B cell (primary cell): Measurements from ENCODE around the gene CYREN. TPM values are rescaled to one million over a fixed set of nuclear protein-coding genes. Genes with fewer than 3 reads are reported as not detected.

Experiments
- ATAC-seq: fragments of 200-7000 bp; cut with Tn5 transposase; one replicate; pipeline ENCODE4 v1.10.0; 2021; ENCODE audit warnings: low read depth, mild to moderate bottlenecking, moderate number of reproducible peaks, moderate library complexity
- CTCF ChIA-PET: fragments of 350-600 bp; sonication (Branson Sonifier 250); formaldehyde crosslinking; loops from one replicate; lab custom pipeline; 2021; ENCODE audit warnings: antibody characterized with exemption, inconsistent platforms; lab: Charles Lee
- POLR2A ChIA-PET: fragments of 350-600 bp; sonication (Branson Sonifier 250); formaldehyde crosslinking; loops from one replicate; lab custom pipeline; 2021; ENCODE audit warnings: antibody characterized with exemption; lab: Charles Lee
- DNase-seq: peaks from one replicate; pipeline ENCODE4 v3.0.0; 2013
- H2AFZ ChIP-seq: 2 replicates; pipeline ENCODE4 v1.6.1; 2012; ENCODE audit warnings: mild to moderate bottlenecking, low read depth, low read length; ENCODE audit not compliant: insufficient read depth, poor library complexity, severe bottlenecking
- H3K27ac ChIP-seq, 2 donors: 1 replicate in 1 of 2; 2 replicates in 1 of 2; pipeline ENCODE4 v1.5.1; 2012 to 2013; ENCODE audit warnings: low read length in 2 of 2, mild to moderate bottlenecking in 2 of 2, moderate library complexity in 1 of 2
- H3K27me3 ChIP-seq, 4 experiments: fragments of 200-600 bp in 1 of 4; sonication (generic) in 1 of 4; replicated peaks in 1 of 4; 1 replicate in 2 of 4; 2 replicates in 2 of 4; pipeline versions ENCODE4 v1.6.1 to v1.7.0; 2013 to 2016; ENCODE audit warnings: low read length in 3 of 4, mild to moderate bottlenecking in 2 of 4, mixed read lengths in 1 of 4, moderate library complexity in 1 of 4; ENCODE audit not compliant: insufficient read depth in 4 of 4, control insufficient read depth in 3 of 4; ENCODE audit errors: control extremely low read depth in 1 of 4
- H3K36me3 ChIP-seq, 2 experiments: replicated peaks in 1 of 2; 1 replicate in 1 of 2; 2 replicates in 1 of 2; pipeline versions ENCODE4 v1.6.1 to v1.7.1; 2013; ENCODE audit warnings: low read length in 1 of 2; ENCODE audit not compliant: insufficient read depth in 2 of 2, control insufficient read depth in 1 of 2; ENCODE audit errors: control extremely low read depth in 1 of 2, extremely low read depth in 1 of 2
- H3K4me1 ChIP-seq, 2 donors: fragments of 200-600 bp in 1 of 2; sonication (generic) in 1 of 2; 1 replicate in 1 of 2; 2 replicates in 1 of 2; pipeline versions ENCODE4 v1.5.1 to v1.6.1; 2013 to 2017; ENCODE audit warnings: low read length in 2 of 2; ENCODE audit not compliant: control insufficient read depth in 2 of 2, insufficient read depth in 2 of 2
- H3K4me2 ChIP-seq: replicated peaks from 2 replicates; pipeline ENCODE3; 2012; ENCODE audit warnings: mild to moderate bottlenecking, low read depth, low read length; ENCODE audit not compliant: poor library complexity, severe bottlenecking
- H3K4me3 ChIP-seq, 5 experiments: fragments of 200-600 bp in 1 of 5; sonication (generic) in 1 of 5; 1 replicate in 3 of 5; 2 replicates in 2 of 5; pipeline versions ENCODE4 v1.5.1 to v1.7.0; 2011 to 2016; ENCODE audit warnings: low read length in 4 of 5, mild to moderate bottlenecking in 4 of 5, low read depth in 2 of 5, control low read depth in 1 of 5, moderate library complexity in 1 of 5; ENCODE audit not compliant: insufficient read depth in 1 of 5; ENCODE audit errors: control extremely low read depth in 1 of 5, extremely low read depth in 1 of 5
- H3K79me2 ChIP-seq: fragments of 200-600 bp; sonication (generic); one replicate; pipeline ENCODE4 v1.6.0; 2016; ENCODE audit warnings: low read length; ENCODE audit not compliant: control insufficient read depth, insufficient read depth
- H3K9ac ChIP-seq: fragments of 200-600 bp; sonication (generic); 2 replicates; pipeline ENCODE4 v1.6.1; 2017; ENCODE audit warnings: mild to moderate bottlenecking, low read length, moderate library complexity
- H3K9me3 ChIP-seq, 3 donors: one replicate each; pipeline versions ENCODE4 v1.6.1 to v1.7.1; 2013; ENCODE audit warnings: low read length in 2 of 3; ENCODE audit not compliant: control insufficient read depth in 2 of 3, insufficient read depth in 1 of 3; ENCODE audit errors: control extremely low read depth in 1 of 3
- H4K20me1 ChIP-seq: 2 replicates; pipeline ENCODE4 v1.6.0; 2012; ENCODE audit warnings: mild to moderate bottlenecking, low read length; ENCODE audit not compliant: insufficient read depth, control insufficient read depth, poor library complexity, severe bottlenecking
- H3K27ac Mint-ChIP-seq: one replicate; pipeline ENCODE4 v1.8.0; 2021; ENCODE audit warnings: mixed read lengths
- H3K27me3 Mint-ChIP-seq: one replicate; pipeline ENCODE4 v1.8.0; 2021; ENCODE audit warnings: mixed read lengths
- H3K4me1 Mint-ChIP-seq: one replicate; pipeline ENCODE4 v1.8.0; 2021; ENCODE audit warnings: mixed read lengths
- H3K4me3 Mint-ChIP-seq: one replicate; pipeline ENCODE4 v1.8.0; 2021; ENCODE audit warnings: mixed read lengths
- H3K9me3 Mint-ChIP-seq: one replicate; pipeline ENCODE4 v1.8.0; 2022; ENCODE audit warnings: mixed read lengths; ENCODE audit not compliant: insufficient read depth
- EZH2 ChIP-seq: IDR thresholded peaks from 2 replicates; pipeline ENCODE4 v1.6.1; 2012; ENCODE audit warnings: borderline replicate concordance, low read depth, mild to moderate bottlenecking, moderate library complexity, low read length; ENCODE audit not compliant: insufficient read depth, poor library complexity, severe bottlenecking
- WGBS: methylation state at CpG from one replicate; pipeline ENCODE4 v1.1.5; 2013; ENCODE audit warnings: missing lambda C conversion rate; ENCODE audit not compliant: insufficient coverage; 5-methylcytosine and 5-hydroxymethylcytosine counted together
- intact Hi-C: fragments of 100-400 bp; cut with micrococcal nuclease; formaldehyde crosslinking; loops from one replicate; pipeline ENCODE4 v1.10.0; 2022
- polyA plus RNA-seq: library from polyadenylated mRNA; depleted of rRNA; stranded (reverse); fragments of >200 nt; gene quantifications from 2 replicates; pipeline ENCODE4 v1.2.3, GENCODE V29; 2012
- total RNA-seq, 2 donors: library from RNA; stranded (reverse); fragments of 120-200 nt in 1 of 2; gene quantifications; 1 replicate in 1 of 2; 2 replicates in 1 of 2; pipeline versions ENCODE4 v1.2.3 to v1.2.4, GENCODE V29; 2013 to 2022
- TF ChIP-seq, protein P1 (sequence below): fragments of 200-600 bp; IDR thresholded peaks from one replicate; pipeline ENCODE4 v1.8.0; 2022; ENCODE audit warnings: antibody characterized with exemption, mild to moderate bottlenecking

Gene CYREN
- total and polyA plus RNA-seq, 2 donors (not counting 1 experiment from before 2014, with no cell fraction given): 19.2 to 54.6 TPM

DNA sequence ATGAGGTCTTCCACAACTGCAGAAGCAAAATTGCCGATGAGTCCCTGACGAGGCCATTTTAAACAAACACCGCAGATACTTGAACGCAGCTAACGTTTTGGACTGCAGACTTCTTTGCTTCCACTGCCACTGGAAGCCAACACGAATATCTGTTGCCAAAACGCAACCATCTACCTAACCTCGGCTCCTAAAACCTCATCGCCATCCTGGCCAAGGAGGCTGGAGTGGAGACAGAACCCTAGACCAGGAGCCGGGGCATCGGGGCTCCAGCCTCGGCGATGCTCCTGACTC, 40.3 kb upstream of the CYREN start:
- H3K4me3 Mint-ChIP-seq: peak overlapping the region; percentile 98

DNA sequence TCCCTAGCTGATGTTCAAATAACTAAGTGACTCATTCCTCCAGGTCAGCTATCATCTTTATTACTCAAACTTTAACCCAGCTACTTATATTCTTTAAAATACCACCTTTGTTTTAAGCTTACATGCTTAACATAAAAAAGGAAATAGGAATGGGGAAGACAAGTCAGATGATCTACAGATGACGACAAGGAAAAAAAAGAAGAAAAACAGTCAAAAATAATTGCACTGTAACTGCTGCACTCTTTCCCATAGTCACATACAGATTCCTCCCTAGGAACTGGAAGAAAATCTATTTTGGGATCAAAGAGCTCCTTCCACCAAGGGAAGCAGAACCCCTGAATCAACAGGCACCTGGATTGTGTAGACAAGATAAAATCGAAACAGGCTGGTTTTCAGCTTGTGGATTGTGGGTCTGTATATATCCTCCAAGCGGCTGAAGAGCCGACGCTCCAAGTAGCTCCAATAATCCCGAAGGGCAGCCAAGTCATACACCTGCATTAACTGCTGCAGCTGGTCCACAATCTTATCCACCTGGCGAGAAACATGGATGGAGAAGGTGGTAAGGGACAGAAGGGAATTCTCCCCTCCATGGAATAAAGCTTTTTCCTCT, 38.8 kb upstream of the CYREN start:
- ATAC-seq (no peak), DNase-seq (no peak)
- peak overlapping the region; percentile 32 for H3K4me3 Mint-ChIP-seq
- Histone ChIP-seq H3K4me3 (no peak overlapping the region), H3K27ac (no peak overlapping the region), H3K4me2 (peak overlapping the region; percentile 8), H3K9me3 (no peaks in the 10 kb centered on the region), H3K4me1 (peaks cover 34 to 35% of the 10 kb centered on the region in 2 donors), H3K9ac (no peak overlapping the region), H2AFZ (no peak overlapping the region), H4K20me1 (no peaks in the 10 kb centered on the region), H3K27me3 (no peaks in the 10 kb centered on the region), H3K79me2 (peaks cover 16% of the 10 kb centered on the region), H3K36me3 (peaks cover 0 to 16% of the 10 kb centered on the region in 2 experiments)
- no peak overlapping the region for H3K27ac Mint-ChIP-seq
- peaks cover 55% of the 10 kb centered on the region for H3K4me1 Mint-ChIP-seq
- no peaks in the 10 kb centered on the region for H3K27me3 Mint-ChIP-seq
- no peaks in the 10 kb centered on the region for H3K9me3 Mint-ChIP-seq
- intact Hi-C loops: no loop called here
- ChIA-PET CTCF (interaction anchor here (1.0 to 3.6 kb wide), 4 partner anchors 9 to 222 kb away, joined by 3 to 15 read pairs (median 5); partner anchors contain the start of genes AGBL3 and CYREN), POLR2A (no interaction called here)
- no CpG with 5 or more reads among the region's 7 CpGs for whole genome bisulfite sequencing
- TF ChIP-seq, protein P1, sequence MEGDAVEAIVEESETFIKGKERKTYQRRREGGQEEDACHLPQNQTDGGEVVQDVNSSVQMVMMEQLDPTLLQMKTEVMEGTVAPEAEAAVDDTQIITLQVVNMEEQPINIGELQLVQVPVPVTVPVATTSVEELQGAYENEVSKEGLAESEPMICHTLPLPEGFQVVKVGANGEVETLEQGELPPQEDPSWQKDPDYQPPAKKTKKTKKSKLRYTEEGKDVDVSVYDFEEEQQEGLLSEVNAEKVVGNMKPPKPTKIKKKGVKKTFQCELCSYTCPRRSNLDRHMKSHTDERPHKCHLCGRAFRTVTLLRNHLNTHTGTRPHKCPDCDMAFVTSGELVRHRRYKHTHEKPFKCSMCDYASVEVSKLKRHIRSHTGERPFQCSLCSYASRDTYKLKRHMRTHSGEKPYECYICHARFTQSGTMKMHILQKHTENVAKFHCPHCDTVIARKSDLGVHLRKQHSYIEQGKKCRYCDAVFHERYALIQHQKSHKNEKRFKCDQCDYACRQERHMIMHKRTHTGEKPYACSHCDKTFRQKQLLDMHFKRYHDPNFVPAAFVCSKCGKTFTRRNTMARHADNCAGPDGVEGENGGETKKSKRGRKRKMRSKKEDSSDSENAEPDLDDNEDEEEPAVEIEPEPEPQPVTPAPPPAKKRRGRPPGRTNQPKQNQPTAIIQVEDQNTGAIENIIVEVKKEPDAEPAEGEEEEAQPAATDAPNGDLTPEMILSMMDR: no peak
- no peak for TF ChIP-seq EZH2

More for the DNA sequence above, 40.3 kb upstream of the CYREN start:
- ChIA-PET CTCF (interaction anchor here (0.5 to 3.6 kb wide), 9 partner anchors 23 to 576 kb away, joined by 3 to 15 read pairs (median 3); partner anchors contain the start of genes AGBL3 and BPGM), POLR2A (interaction anchor here (0.8 to 1.7 kb wide), 4 partner anchors 14 to 63 kb away, joined by 3 to 9 read pairs (median 4); partner anchors contain the start of genes CYREN and TMEM140)
- H3K27ac ChIP-seq: peak overlapping the region; percentile 77 to 92
- no peak for ATAC-seq
- H3K9ac ChIP-seq: peak overlapping the region; percentile 97
- no peaks in the 10 kb centered on the region for H3K27me3 ChIP-seq
- peaks cover 0 to 2% of the 10 kb centered on the region in 2 experiments for H3K36me3 ChIP-seq
- Mint-ChIP-seq H3K27me3 (no peaks in the 10 kb centered on the region), H3K4me1 (peaks cover 53% of the 10 kb centered on the region), H3K9me3 (no peaks in the 10 kb centered on the region), H3K27ac (peak overlapping the region; percentile 97)
- no peaks in the 10 kb centered on the region for H3K9me3 ChIP-seq
- TF ChIP-seq EZH2: no peak
- TF ChIP-seq, protein P1: no peak
- peak overlapping the region; percentile 78 to 98 (median 88) for H3K4me3 ChIP-seq
- intact Hi-C loops: loop anchor here (1.0 to 2.0 kb wide), 8 partner anchors 24 to 565 kb away; partner anchors contain the start of genes AGBL3, BPGM, CNOT4 and CYREN
- H3K79me2 ChIP-seq: peaks cover 16% of the 10 kb centered on the region
- no peaks in the 10 kb centered on the region for H4K20me1 ChIP-seq
- WGBS: 0% methylated on average over 13 of the region's 13 CpGs
- no peak for DNase-seq
- peaks cover 34 to 35% of the 10 kb centered on the region in 2 donors for H3K4me1 ChIP-seq
- H2AFZ ChIP-seq: peak overlapping the region; percentile 96
- H3K4me2 ChIP-seq: peak overlapping the region; percentile 98
